ENCODE measurements around the gene ANKMY2. TPM values are rescaled to one million over a fixed set of nuclear protein-coding genes. Genes with fewer than 3 reads are reported as not detected.

Gene ANKMY2
- total and polyA plus RNA-seq, 10 donors, result 4.6 to 19.9 (median 11.4) TPM

DNA sequence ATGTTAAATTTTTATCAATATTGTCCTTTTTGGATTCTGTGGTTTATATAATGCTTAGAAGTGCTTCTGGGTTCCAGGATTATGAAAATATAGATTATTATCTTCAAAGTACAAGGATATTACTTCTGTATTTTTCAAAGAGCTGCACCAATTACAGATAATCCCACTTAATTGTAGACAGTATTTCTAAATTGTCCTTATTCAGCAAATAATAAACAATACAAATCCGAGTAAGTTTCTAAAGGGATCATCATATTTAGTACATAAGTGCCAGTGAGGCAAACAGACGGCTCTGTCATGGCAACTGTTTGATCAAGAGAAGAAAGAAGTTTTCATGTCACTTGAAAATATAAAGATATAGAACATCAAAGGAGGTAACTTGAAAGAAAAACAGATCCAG is 19.2 kb downstream of the ANKMY2 start:
- Histone ChIP-seq H3K36me3 (peaks cover 0 to 66% (median 15%) of the 10 kb centered on the region in 6 donors), H3K27ac (no peak overlapping the region), H3K9me3 (no peaks in the 10 kb centered on the region), H3K27me3 (replicated peaks in 1 of 7) (no peaks in the 10 kb centered on the region), H3K4me3 (no peak overlapping the region), H3K4me1 (no peaks in the 10 kb centered on the region)
- WGBS, 5 donors, result 44 to 97% (median 95%) methylated on average over 2 of the region's 2 CpGs
- TF ChIP-seq POLR2A (IDR thresholded peaks at IDR 0.05) (no peak), POLR2AphosphoS5 (IDR thresholded peaks at IDR 0.05) (no peak)
- TF ChIP-seq, protein P1, sequence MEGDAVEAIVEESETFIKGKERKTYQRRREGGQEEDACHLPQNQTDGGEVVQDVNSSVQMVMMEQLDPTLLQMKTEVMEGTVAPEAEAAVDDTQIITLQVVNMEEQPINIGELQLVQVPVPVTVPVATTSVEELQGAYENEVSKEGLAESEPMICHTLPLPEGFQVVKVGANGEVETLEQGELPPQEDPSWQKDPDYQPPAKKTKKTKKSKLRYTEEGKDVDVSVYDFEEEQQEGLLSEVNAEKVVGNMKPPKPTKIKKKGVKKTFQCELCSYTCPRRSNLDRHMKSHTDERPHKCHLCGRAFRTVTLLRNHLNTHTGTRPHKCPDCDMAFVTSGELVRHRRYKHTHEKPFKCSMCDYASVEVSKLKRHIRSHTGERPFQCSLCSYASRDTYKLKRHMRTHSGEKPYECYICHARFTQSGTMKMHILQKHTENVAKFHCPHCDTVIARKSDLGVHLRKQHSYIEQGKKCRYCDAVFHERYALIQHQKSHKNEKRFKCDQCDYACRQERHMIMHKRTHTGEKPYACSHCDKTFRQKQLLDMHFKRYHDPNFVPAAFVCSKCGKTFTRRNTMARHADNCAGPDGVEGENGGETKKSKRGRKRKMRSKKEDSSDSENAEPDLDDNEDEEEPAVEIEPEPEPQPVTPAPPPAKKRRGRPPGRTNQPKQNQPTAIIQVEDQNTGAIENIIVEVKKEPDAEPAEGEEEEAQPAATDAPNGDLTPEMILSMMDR (IDR thresholded peaks at IDR 0.05 in 8 of 11, conservative IDR thresholded peaks at IDR 0.05 in 3 of 11), result no peak
- no peak for DNase-seq
- intact Hi-C loops (cut with DNase I; ENCODE audit: low total_unique reads), result no loop called here

DNA sequence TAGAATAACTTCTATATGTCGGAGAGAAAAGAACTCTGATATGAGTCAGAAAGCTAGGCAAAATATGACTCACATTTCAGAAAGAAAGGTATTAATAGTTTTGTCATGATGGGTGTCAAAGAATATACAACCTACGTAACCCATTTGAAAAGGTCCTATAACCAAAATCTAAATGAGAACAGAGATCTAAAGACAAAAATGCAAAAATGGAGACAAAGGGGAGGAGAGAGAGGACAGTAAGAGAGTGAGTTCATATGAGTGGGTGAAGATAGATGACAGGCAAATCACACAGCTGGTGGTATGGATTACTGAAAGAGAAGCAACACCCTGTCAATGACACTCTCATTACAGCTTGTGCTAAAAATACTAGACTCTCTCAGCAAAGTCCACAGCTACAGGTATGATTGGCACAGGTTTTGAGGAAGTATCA is 25.6 kb downstream of the ANKMY2 start:
- TF ChIP-seq POLR2AphosphoS5 (IDR thresholded peaks at IDR 0.05), result no peak
- TF ChIP-seq POLR2A (IDR thresholded peaks at IDR 0.05), result no peak
- TF ChIP-seq, protein P1 (IDR thresholded peaks at IDR 0.05 in 8 of 11, conservative IDR thresholded peaks at IDR 0.05 in 3 of 11), result no peak
- Histone ChIP-seq H3K27ac (no peak overlapping the region), H3K27me3 (replicated peaks in 1 of 7) (no peaks in the 10 kb centered on the region), H3K4me3 (no peak overlapping the region), H3K9me3 (no peaks in the 10 kb centered on the region), H3K4me1 (no peaks in the 10 kb centered on the region), H3K36me3 (peaks cover 0 to 94% (median 31%) of the 10 kb centered on the region in 6 donors)
- intact Hi-C loops (cut with DNase I; ENCODE audit: low total_unique reads), result no loop called here
- 80 to 84% (median 82%) methylated on average over 2 of the region's 2 CpGs for WGBS, 5 donors
- no peak for DNase-seq

DNA sequence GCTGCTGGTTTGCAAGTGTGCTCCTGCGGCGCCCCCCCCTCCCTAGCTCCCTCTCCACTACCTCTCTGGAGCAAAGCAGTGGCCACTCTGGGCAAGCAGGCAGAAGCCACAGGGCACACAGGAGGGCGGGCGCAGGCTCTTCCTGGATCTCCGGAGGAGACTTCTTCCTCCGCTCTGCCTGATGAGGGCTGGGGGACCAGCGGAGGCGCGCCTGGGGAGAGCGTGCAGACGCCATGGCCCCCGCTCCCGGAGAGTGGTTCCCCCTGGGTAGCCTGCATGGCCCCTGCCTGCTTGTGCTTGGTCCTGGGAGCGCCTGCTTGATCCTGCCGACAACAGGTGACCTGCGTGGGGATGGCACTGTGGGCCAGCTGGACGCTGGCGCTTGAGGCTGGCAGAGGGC is 29.0 kb downstream of the ANKMY2 start:
- peak; percentile 71 for DNase-seq
- no peaks in the 10 kb centered on the region for H3K4me1 ChIP-seq
- H3K36me3 ChIP-seq, result peaks cover 0 to 86% (median 28%) of the 10 kb centered on the region in 6 donors
- H3K27me3 ChIP-seq (replicated peaks in 1 of 7), result no peaks in the 10 kb centered on the region
- WGBS, 5 donors, result 80 to 95% (median 88%) methylated on average over 14 to 18 of the region's 18 CpGs
- H3K27ac ChIP-seq, result no peak overlapping the region
- H3K4me3 ChIP-seq, result no peak overlapping the region
- intact Hi-C loops (cut with DNase I; ENCODE audit: low total_unique reads), result no loop called here
- TF ChIP-seq POLR2AphosphoS5 (IDR thresholded peaks at IDR 0.05) (peak in 1 of 3 donors; percentile 43), POLR2A (IDR thresholded peaks at IDR 0.05) (no peak)
- TF ChIP-seq, protein P1 (IDR thresholded peaks at IDR 0.05 in 8 of 11, conservative IDR thresholded peaks at IDR 0.05 in 3 of 11), result no peak
- no peaks in the 10 kb centered on the region for H3K9me3 ChIP-seq

DNA sequence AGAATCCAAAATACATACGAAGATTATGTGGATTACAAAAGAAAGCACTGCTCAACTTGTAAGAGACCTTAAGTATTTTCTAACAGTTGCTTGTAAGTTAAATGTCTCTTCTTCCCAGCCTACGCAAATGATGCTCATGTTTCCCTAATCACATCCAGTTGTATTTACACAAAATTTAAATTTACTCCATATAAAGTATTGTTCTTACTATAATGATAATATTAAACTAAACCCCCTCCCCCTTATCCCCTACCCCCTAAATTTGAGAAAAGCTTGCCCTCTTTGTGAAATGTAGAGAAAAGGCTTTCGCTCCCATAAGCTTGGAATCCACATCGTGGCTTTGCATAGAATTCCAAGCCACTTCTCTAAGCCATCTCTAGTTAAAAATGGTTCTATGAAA is 29.4 kb downstream of the ANKMY2 start:
- no peak overlapping the region for H3K4me3 ChIP-seq
- peaks cover 0 to 86% (median 26%) of the 10 kb centered on the region in 6 donors for H3K36me3 ChIP-seq
- WGBS, 5 donors, result 69 to 91% (median 73%) methylated on average over 4 of the region's 4 CpGs
- intact Hi-C loops (cut with DNase I; ENCODE audit: low total_unique reads), result no loop called here
- DNase-seq, result no peak
- no peaks in the 10 kb centered on the region for H3K4me1 ChIP-seq
- no peak overlapping the region for H3K27ac ChIP-seq
- no peaks in the 10 kb centered on the region for H3K9me3 ChIP-seq
- no peaks in the 10 kb centered on the region for H3K27me3 ChIP-seq (replicated peaks in 1 of 7)
- TF ChIP-seq POLR2A (IDR thresholded peaks at IDR 0.05) (no peak), POLR2AphosphoS5 (IDR thresholded peaks at IDR 0.05) (no peak)
- TF ChIP-seq, protein P1 (IDR thresholded peaks at IDR 0.05 in 8 of 11, conservative IDR thresholded peaks at IDR 0.05 in 3 of 11), result no peak

Data from spleen (tissue), 11 donors.